ENCODE measurements around the gene LGALS1. TPM values are rescaled to one million over a fixed set of nuclear protein-coding genes. Genes with fewer than 3 reads are reported as not detected.
"Not testable (repeated sequence)": the region's sequence is repeated elsewhere in the genome, so short reads cannot be mapped to it uniquely, and the experiment has no call there.

LGALS1 gene
- total RNA-seq, 1 experiment from 2014 or later: 61.4 TPM

DNA sequence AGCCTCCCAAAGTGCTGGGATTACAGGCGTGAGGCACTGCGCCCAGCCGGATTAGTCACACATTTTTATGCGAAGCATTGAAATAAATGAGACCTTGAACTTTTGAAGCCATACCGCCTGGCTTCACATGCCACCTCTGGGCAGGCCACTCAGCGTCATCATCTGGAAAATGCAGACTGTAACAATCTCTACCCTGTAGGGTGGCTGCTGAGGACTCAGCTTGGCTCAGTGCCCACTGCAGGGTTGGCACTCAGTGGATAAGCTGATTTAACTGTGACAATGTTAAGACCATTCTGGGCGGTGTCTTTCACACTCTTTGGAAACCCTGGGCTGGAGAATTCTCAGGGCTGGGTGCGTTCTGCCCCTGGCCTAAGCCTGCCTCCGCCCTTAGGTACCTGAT, 27.5 kb upstream of the LGALS1 start:
- H3K27ac Mint-ChIP-seq (ENCODE audit: unreplicated experiment): no peak overlapping the region
- CTCF ChIA-PET: no interaction called here
- TF ChIP-seq, protein P1, sequence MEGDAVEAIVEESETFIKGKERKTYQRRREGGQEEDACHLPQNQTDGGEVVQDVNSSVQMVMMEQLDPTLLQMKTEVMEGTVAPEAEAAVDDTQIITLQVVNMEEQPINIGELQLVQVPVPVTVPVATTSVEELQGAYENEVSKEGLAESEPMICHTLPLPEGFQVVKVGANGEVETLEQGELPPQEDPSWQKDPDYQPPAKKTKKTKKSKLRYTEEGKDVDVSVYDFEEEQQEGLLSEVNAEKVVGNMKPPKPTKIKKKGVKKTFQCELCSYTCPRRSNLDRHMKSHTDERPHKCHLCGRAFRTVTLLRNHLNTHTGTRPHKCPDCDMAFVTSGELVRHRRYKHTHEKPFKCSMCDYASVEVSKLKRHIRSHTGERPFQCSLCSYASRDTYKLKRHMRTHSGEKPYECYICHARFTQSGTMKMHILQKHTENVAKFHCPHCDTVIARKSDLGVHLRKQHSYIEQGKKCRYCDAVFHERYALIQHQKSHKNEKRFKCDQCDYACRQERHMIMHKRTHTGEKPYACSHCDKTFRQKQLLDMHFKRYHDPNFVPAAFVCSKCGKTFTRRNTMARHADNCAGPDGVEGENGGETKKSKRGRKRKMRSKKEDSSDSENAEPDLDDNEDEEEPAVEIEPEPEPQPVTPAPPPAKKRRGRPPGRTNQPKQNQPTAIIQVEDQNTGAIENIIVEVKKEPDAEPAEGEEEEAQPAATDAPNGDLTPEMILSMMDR (IDR thresholded peaks at IDR 0.05; ENCODE audit: unreplicated experiment): no peak
- DNase-seq: no peak
- H3K9me3 Mint-ChIP-seq (ENCODE audit: low read depth, unreplicated experiment): no peaks in the 10 kb centered on the region
- no peaks in the 10 kb centered on the region for H3K4me1 Mint-ChIP-seq (ENCODE audit: low read depth, unreplicated experiment)
- intact Hi-C loops (cut with micrococcal nuclease; ENCODE audit: unreplicated experiment): loop anchor here (10.0 kb wide), 1 partner anchor 147 kb away; no protein-coding TSS in a partner anchor
- no TSS peak for BruUV-seq (replicated peaks)
- H3K27me3 Mint-ChIP-seq (ENCODE audit: unreplicated experiment): no peaks in the 10 kb centered on the region
- no peak overlapping the region for H3K4me3 Mint-ChIP-seq (ENCODE audit: low read depth, unreplicated experiment)
- H3K36me3 Mint-ChIP-seq (ENCODE audit: insufficient read depth, unreplicated experiment): peaks cover 26% of the 10 kb centered on the region

DNA sequence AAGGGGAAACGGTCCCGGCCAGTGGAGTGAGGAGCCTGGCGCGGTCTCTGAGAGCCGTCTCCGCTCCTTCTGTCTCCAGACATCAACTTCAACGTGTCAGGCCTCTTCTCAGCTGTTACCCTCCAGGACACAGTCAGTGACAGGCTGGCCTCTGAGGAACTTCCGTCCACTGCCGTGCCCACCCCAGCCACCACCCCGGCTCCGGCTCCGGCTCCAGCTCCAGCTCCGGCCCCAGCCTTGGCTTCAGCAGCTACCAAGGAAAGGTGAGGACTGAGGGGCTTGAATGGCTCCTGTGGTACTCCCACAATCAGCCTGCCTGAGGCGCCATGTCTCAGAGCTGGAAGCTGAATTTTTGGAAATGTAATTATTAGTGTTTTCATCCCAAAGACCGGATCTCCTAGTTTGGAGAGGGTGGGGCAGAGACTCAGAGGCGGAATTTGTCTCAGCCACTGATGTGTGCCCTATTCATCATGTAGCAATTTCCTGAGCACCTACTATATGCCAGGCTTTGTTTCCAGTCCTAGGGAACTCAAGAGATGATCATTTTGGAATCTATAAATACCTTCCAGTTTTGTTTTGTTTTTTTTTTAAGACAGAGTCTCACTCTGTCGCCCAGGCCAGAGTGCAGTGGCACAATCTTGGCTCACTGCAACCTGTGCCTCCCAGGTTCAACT, 24.8 kb upstream of the LGALS1 start:
- H3K4me3 Mint-ChIP-seq (ENCODE audit: low read depth, unreplicated experiment): no peak overlapping the region
- no peaks in the 10 kb centered on the region for H3K4me1 Mint-ChIP-seq (ENCODE audit: low read depth, unreplicated experiment)
- CTCF ChIA-PET: no interaction called here
- H3K36me3 Mint-ChIP-seq (ENCODE audit: insufficient read depth, unreplicated experiment): peaks cover 20% of the 10 kb centered on the region
- H3K27me3 Mint-ChIP-seq (ENCODE audit: unreplicated experiment): no peaks in the 10 kb centered on the region
- H3K9me3 Mint-ChIP-seq (ENCODE audit: low read depth, unreplicated experiment): no peaks in the 10 kb centered on the region
- no peak for DNase-seq
- TF ChIP-seq, protein P1 (IDR thresholded peaks at IDR 0.05; ENCODE audit: unreplicated experiment): no peak
- BruUV-seq (replicated peaks): no TSS peak
- no peak overlapping the region for H3K27ac Mint-ChIP-seq (ENCODE audit: unreplicated experiment)
- intact Hi-C loops (cut with micrococcal nuclease; ENCODE audit: unreplicated experiment): no loop called here

DNA sequence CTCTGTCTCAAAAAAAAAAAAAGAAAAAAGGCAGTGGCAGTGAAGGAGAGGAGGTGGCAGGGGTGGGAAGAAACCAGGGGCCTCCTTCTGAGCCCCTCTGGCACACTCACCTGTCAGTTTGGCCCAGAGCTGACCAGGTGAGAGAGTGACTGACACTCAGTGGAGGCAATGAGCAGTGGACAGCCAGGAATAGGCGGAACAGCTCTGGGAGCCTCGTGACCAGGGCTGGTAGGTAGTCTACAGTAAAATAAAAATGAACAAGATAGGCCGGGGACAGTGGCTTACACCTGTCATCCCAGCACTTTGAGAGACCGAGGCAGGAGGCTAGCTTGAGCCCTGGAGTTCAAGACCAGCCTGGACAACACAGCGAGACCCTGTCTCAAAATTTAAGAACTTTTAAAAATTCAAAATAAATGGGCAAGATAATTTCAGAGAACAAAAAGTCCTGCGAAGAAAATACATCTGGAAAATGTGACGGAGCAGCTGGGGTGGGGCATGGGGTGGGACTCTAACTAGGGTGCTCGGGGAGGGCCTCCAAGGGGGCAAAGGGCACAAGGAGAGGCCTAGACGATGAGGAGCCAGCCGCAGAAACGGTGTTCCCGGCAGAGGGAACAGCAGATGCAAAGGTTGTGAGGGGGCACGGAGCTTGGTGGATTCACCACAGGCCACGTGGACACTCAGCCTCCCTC, 20.7 kb upstream of the LGALS1 start:
- intact Hi-C loops (cut with micrococcal nuclease; ENCODE audit: unreplicated experiment): no loop called here
- Mint-ChIP-seq H3K4me1 (ENCODE audit: low read depth, unreplicated experiment) (peaks cover 14% of the 10 kb centered on the region), H3K27ac (ENCODE audit: unreplicated experiment) (no peak overlapping the region), H3K36me3 (ENCODE audit: insufficient read depth, unreplicated experiment) (peaks cover 29% of the 10 kb centered on the region), H3K4me3 (ENCODE audit: low read depth, unreplicated experiment) (no peak overlapping the region), H3K9me3 (ENCODE audit: low read depth, unreplicated experiment) (no peaks in the 10 kb centered on the region), H3K27me3 (ENCODE audit: unreplicated experiment) (no peaks in the 10 kb centered on the region)
- TF ChIP-seq, protein P1 (IDR thresholded peaks at IDR 0.05; ENCODE audit: unreplicated experiment): no peak
- BruUV-seq (replicated peaks): no TSS peak
- CTCF ChIA-PET: interaction anchor here (2.1 kb wide), 1 partner anchor 11 kb away, joined by 4 read pairs; no protein-coding TSS in a partner anchor
- no peak for DNase-seq

DNA sequence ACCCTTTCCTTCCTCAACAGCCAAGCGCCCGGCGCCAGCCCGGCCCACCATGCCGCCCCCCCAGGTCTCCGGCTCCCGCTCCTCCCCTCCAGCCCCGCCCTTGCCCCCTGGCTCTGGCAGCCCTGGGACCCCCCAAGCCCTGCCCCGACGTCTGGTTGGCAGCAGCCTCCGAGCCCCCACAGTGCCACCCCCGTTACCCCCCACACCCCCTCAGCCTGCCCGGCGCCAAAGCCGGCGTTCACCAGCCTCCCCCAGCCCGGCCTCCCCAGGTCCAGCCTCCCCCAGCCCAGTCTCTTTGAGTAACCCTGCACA, 20.2 kb upstream of the LGALS1 start:
- peaks cover 31% of the 10 kb centered on the region for H3K36me3 Mint-ChIP-seq (ENCODE audit: insufficient read depth, unreplicated experiment)
- no peak overlapping the region for H3K27ac Mint-ChIP-seq (ENCODE audit: unreplicated experiment)
- TF ChIP-seq, protein P1 (IDR thresholded peaks at IDR 0.05; ENCODE audit: unreplicated experiment): no peak
- no peak for DNase-seq
- H3K4me3 Mint-ChIP-seq (ENCODE audit: low read depth, unreplicated experiment): no peak overlapping the region
- peaks cover 19% of the 10 kb centered on the region for H3K4me1 Mint-ChIP-seq (ENCODE audit: low read depth, unreplicated experiment)
- CTCF ChIA-PET: interaction anchor here (2.1 kb wide), 1 partner anchor 12 kb away, joined by 4 read pairs; no protein-coding TSS in a partner anchor
- no peaks in the 10 kb centered on the region for H3K9me3 Mint-ChIP-seq (ENCODE audit: low read depth, unreplicated experiment)
- H3K27me3 Mint-ChIP-seq (ENCODE audit: unreplicated experiment): no peaks in the 10 kb centered on the region
- intact Hi-C loops (cut with micrococcal nuclease; ENCODE audit: unreplicated experiment): no loop called here
- no TSS peak for BruUV-seq (replicated peaks)

DNA sequence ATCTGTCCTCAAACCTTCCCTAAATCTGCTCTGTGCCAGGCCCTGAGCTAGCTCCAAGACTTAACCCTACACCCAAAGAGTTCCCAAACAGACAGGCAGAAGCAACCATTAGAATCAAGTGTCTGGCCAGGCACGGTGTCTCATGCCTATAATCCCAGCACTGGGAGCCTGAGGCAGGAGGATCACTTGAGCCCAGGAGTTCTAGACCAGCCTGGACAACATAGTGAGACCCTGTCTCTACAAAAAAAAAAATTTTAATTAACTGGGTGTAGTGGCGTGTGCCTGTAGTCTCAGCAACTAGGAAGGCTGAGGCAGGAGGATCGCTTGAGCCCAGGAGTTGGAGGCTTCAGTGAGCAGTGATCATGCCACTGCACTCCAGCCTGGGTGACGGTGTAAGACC, 18.9 kb upstream of the LGALS1 start:
- H3K27ac Mint-ChIP-seq (ENCODE audit: unreplicated experiment); BruUV-seq (replicated peaks); DNase-seq; H3K4me3 Mint-ChIP-seq (ENCODE audit: low read depth, unreplicated experiment); H3K27me3 Mint-ChIP-seq (ENCODE audit: unreplicated experiment); intact Hi-C loops (cut with micrococcal nuclease; ENCODE audit: unreplicated experiment); H3K9me3 Mint-ChIP-seq (ENCODE audit: low read depth, unreplicated experiment): not testable (repeated sequence)
- Mint-ChIP-seq H3K36me3 (ENCODE audit: insufficient read depth, unreplicated experiment) (peaks cover 31% of the 10 kb centered on the region), H3K4me1 (ENCODE audit: low read depth, unreplicated experiment) (peaks cover 32% of the 10 kb centered on the region)
- CTCF ChIA-PET: interaction anchor here (2.1 kb wide), 1 partner anchor 13 kb away, joined by 4 read pairs; no protein-coding TSS in a partner anchor
